Measurements from ENCODE around the gene KIF23. TPM values are rescaled to one million over a fixed set of nuclear protein-coding genes. Genes with fewer than 3 reads are reported as not detected.
"Not testable (repeated sequence)": the region's sequence is repeated elsewhere in the genome, so short reads cannot be mapped to it uniquely, and the experiment has no call there.

The KIF23 gene
- total and polyA plus RNA-seq, 7 experiments from 2014 or later = 0.30 to 39.4 (median 0.72) TPM; not detected in 3

- Mint-ChIP-seq H3K36me3 (peaks cover 0 to 33% (median 0%) of the 10 kb centered on the region in 5 donors), H3K4me3 (no peak overlapping the region), H3K27ac (no peak overlapping the region), H3K4me1 (peaks cover 0 to 2% (median 0%) of the 10 kb centered on the region in 7 donors), H3K27me3 (no peaks in the 10 kb centered on the region), H3K9me3 (peaks cover 0 to 1% (median 0%) of the 10 kb centered on the region in 11 donors)
- no peak overlapping the region for H3K27ac ChIP-seq (ENCODE audit: low read depth, low read length)
- CTCF ChIA-PET = interaction anchor here (0.9 kb wide), 1 partner anchor 25 kb away, joined by 3 read pairs; no protein-coding TSS in a partner anchor
- POLR2A ChIA-PET = interaction anchor here (1.0 kb wide), 1 partner anchor 15 kb away, joined by 3 read pairs; no protein-coding TSS in a partner anchor
- DNase-seq = no peak
- intact Hi-C loops (cut with micrococcal nuclease) = no loop called here
- H3K36me3 ChIP-seq (ENCODE audit: control insufficient read depth in 2 of 3, insufficient read depth in 3 of 3, low read length in 3 of 3) = no peaks in the 10 kb centered on the region
- no peaks in the 10 kb centered on the region for H3K9me3 ChIP-seq (ENCODE audit: control insufficient read depth in 2 of 3, low read length in 3 of 3)
- no peak for ATAC-seq
- no peak overlapping the region for H3K4me3 ChIP-seq (ENCODE audit: low read length)
- no peaks in the 10 kb centered on the region for H3K4me1 ChIP-seq (ENCODE audit: control insufficient read depth in 2 of 2, insufficient read depth in 2 of 2, low read length in 2 of 2)
- no peaks in the 10 kb centered on the region for H3K27me3 ChIP-seq (ENCODE audit: control insufficient read depth in 2 of 2, insufficient read depth in 2 of 2, low read length in 2 of 2)
These were observed 22.8 kb downstream of the KIF23 start for GRCh38 chr15:69436951-69437350.

- ChIA-PET POLR2A (interaction anchor here (0.8 to 1.0 kb wide), 2 partner anchors 12 to 13 kb away, joined by 3 to 4 read pairs; partner anchors contain the start of gene RPLP1), CTCF (interaction anchor here (1.2 kb wide), 1 partner anchor 23 kb away, joined by 3 read pairs; no protein-coding TSS in a partner anchor)
- Mint-ChIP-seq H3K36me3 (peaks cover 0 to 26% (median 0%) of the 10 kb centered on the region in 5 donors), H3K27me3 (no peaks in the 10 kb centered on the region), H3K27ac (no peak overlapping the region), H3K4me3 (no peak overlapping the region), H3K9me3 (peaks cover 0 to 1% (median 0%) of the 10 kb centered on the region in 11 donors), H3K4me1 (peaks cover 0 to 21% (median 0%) of the 10 kb centered on the region in 7 donors)
- H3K9me3 ChIP-seq (ENCODE audit: control insufficient read depth in 2 of 3, low read length in 3 of 3) = no peaks in the 10 kb centered on the region
- DNase-seq (no peak), ATAC-seq (no peak)
- no peaks in the 10 kb centered on the region for H3K36me3 ChIP-seq (ENCODE audit: control insufficient read depth in 2 of 3, insufficient read depth in 3 of 3, low read length in 3 of 3)
- H3K4me1 ChIP-seq (ENCODE audit: control insufficient read depth in 2 of 2, insufficient read depth in 2 of 2, low read length in 2 of 2) = no peaks in the 10 kb centered on the region
- intact Hi-C loops (cut with micrococcal nuclease) = no loop called here
- H3K4me3 ChIP-seq (ENCODE audit: low read length) = no peak overlapping the region
- no peak overlapping the region for H3K27ac ChIP-seq (ENCODE audit: low read depth, low read length)
- H3K27me3 ChIP-seq (ENCODE audit: control insufficient read depth in 2 of 2, insufficient read depth in 2 of 2, low read length in 2 of 2) = no peaks in the 10 kb centered on the region
These were observed 25.5 kb downstream of the KIF23 start for GRCh38 chr15:69439623-69440022.

GRCh38 chr15:69443032-69443611, 29.0 kb downstream of the KIF23 start:
- no peaks in the 10 kb centered on the region for H3K36me3 ChIP-seq (ENCODE audit: control insufficient read depth in 2 of 3, insufficient read depth in 3 of 3, low read length in 3 of 3)
- no peak overlapping the region for H3K27ac ChIP-seq (ENCODE audit: low read depth, low read length)
- ChIA-PET POLR2A (interaction anchor here (0.8 to 3.2 kb wide), 3 partner anchors 9 to 34 kb away, joined by 3 to 27 read pairs (median 4); partner anchors contain the start of gene RPLP1), CTCF (no interaction called here)
- H3K27ac Mint-ChIP-seq = peak overlapping the region in 2 of 9 donors; percentile 43 to 82
- intact Hi-C loops (cut with micrococcal nuclease) = loop anchor here in 1 of 2 donors (1.0 kb wide), 1 partner anchor 9 kb away; the partner anchor contains the start of gene RPLP1
- H3K27me3 ChIP-seq (ENCODE audit: control insufficient read depth in 2 of 2, insufficient read depth in 2 of 2, low read length in 2 of 2) = no peaks in the 10 kb centered on the region
- peaks cover 0 to 19% (median 0%) of the 10 kb centered on the region in 5 donors for H3K36me3 Mint-ChIP-seq
- H3K4me3 Mint-ChIP-seq = peak overlapping the region in 1 of 10 donors; percentile 71
- no peak for DNase-seq
- peaks cover 0 to 1% (median 0%) of the 10 kb centered on the region in 11 donors for H3K9me3 Mint-ChIP-seq
- H3K4me1 Mint-ChIP-seq = peaks cover 0 to 19% (median 0%) of the 10 kb centered on the region in 7 donors
- no peaks in the 10 kb centered on the region for H3K4me1 ChIP-seq (ENCODE audit: control insufficient read depth in 2 of 2, insufficient read depth in 2 of 2, low read length in 2 of 2)
- ATAC-seq = peak; percentile 20
- H3K9me3 ChIP-seq (ENCODE audit: control insufficient read depth in 2 of 3, low read length in 3 of 3) = no peaks in the 10 kb centered on the region
- H3K27me3 Mint-ChIP-seq = no peaks in the 10 kb centered on the region
- H3K4me3 ChIP-seq (ENCODE audit: low read length) = no peak overlapping the region

GRCh38 chr15:69444686-69445085, 30.5 kb downstream of the KIF23 start:
- Histone ChIP-seq H3K27me3 (ENCODE audit: control insufficient read depth in 2 of 2, insufficient read depth in 2 of 2, low read length in 2 of 2) (no peaks in the 10 kb centered on the region), H3K4me3 (ENCODE audit: low read length) (no peak overlapping the region), H3K9me3 (ENCODE audit: control insufficient read depth in 2 of 3, low read length in 3 of 3) (no peaks in the 10 kb centered on the region), H3K4me1 (ENCODE audit: control insufficient read depth in 2 of 2, insufficient read depth in 2 of 2, low read length in 2 of 2) (no peaks in the 10 kb centered on the region), H3K27ac (ENCODE audit: low read depth, low read length) (no peak overlapping the region), H3K36me3 (ENCODE audit: control insufficient read depth in 2 of 3, insufficient read depth in 3 of 3, low read length in 3 of 3) (no peaks in the 10 kb centered on the region)
- POLR2A ChIA-PET = interaction anchor here (1.4 kb wide), 1 partner anchor 9 kb away, joined by 4 read pairs; no protein-coding TSS in a partner anchor
- Mint-ChIP-seq H3K27me3 (no peaks in the 10 kb centered on the region), H3K4me1 (peaks cover 0 to 19% (median 0%) of the 10 kb centered on the region in 7 donors), H3K9me3 (peaks cover 0 to 1% (median 0%) of the 10 kb centered on the region in 11 donors), H3K4me3 (no peak overlapping the region), H3K27ac (no peak overlapping the region), H3K36me3 (peaks cover 0 to 13% (median 0%) of the 10 kb centered on the region in 5 donors)
- ATAC-seq = no peak
- no peak for DNase-seq
- intact Hi-C loops (cut with micrococcal nuclease) = no loop called here
- CTCF ChIA-PET = no interaction called here

DNA sequence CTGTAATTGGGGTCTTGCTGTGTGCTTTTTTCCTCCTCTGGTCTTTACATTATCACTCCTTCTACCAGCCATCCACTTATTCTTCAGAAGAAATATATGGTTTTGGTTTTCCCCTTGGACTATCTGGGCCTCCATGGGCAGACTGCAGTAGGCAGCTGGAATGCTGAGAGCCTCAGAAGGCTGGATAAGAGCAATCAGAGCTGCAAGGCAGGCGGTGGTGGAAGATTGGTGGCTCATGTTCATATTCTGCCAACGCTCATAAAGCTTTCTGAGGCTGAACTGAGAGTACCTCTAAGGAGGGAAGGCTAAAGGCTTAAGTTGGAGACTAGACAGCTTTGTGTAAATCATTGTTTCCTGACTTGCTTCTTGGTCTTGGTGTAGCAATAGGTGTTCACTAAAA, 32.8 kb downstream of the KIF23 start:
- no peak overlapping the region for H3K4me3 ChIP-seq (ENCODE audit: low read length)
- Mint-ChIP-seq H3K4me1 (peaks cover 0 to 22% (median 5%) of the 10 kb centered on the region in 7 donors), H3K27ac (no peak overlapping the region), H3K27me3 (no peaks in the 10 kb centered on the region), H3K9me3 (no peaks in the 10 kb centered on the region), H3K36me3 (peaks cover 0 to 11% (median 0%) of the 10 kb centered on the region in 5 donors), H3K4me3 (no peak overlapping the region)
- H3K9me3 ChIP-seq (ENCODE audit: control insufficient read depth in 2 of 3, low read length in 3 of 3) = no peaks in the 10 kb centered on the region
- no peak for ATAC-seq
- no peaks in the 10 kb centered on the region for H3K27me3 ChIP-seq (ENCODE audit: control insufficient read depth in 2 of 2, insufficient read depth in 2 of 2, low read length in 2 of 2)
- no peaks in the 10 kb centered on the region for H3K36me3 ChIP-seq (ENCODE audit: control insufficient read depth in 2 of 3, insufficient read depth in 3 of 3, low read length in 3 of 3)
- no peak for DNase-seq
- no peak overlapping the region for H3K27ac ChIP-seq (ENCODE audit: low read depth, low read length)
- peaks cover 0 to 8% of the 10 kb centered on the region in 2 donors for H3K4me1 ChIP-seq (ENCODE audit: control insufficient read depth in 2 of 2, insufficient read depth in 2 of 2, low read length in 2 of 2)
- ChIA-PET POLR2A (no interaction called here), CTCF (no interaction called here)
- intact Hi-C loops (cut with micrococcal nuclease) = no loop called here

- H3K27ac ChIP-seq (ENCODE audit: low read depth, low read length); H3K9me3 ChIP-seq (ENCODE audit: control insufficient read depth in 2 of 3, low read length in 3 of 3); DNase-seq; H3K27me3 ChIP-seq (ENCODE audit: control insufficient read depth in 2 of 2, insufficient read depth in 2 of 2, low read length in 2 of 2); ATAC-seq; H3K9me3 Mint-ChIP-seq; CTCF ChIA-PET; H3K4me3 ChIP-seq (ENCODE audit: low read length); H3K27me3 Mint-ChIP-seq: not testable (repeated sequence)
- peaks cover 21 to 33% (median 29%) of the 10 kb centered on the region in 7 donors for H3K4me1 Mint-ChIP-seq
- POLR2A ChIA-PET = interaction anchor here (0.6 kb wide), 1 partner anchor 1050 kb away, joined by 4 read pairs; no protein-coding TSS in a partner anchor
- peaks cover 0 to 30% (median 14%) of the 10 kb centered on the region in 5 donors for H3K36me3 Mint-ChIP-seq
- peak overlapping the region in 1 of 10 donors; percentile 56 for H3K4me3 Mint-ChIP-seq
- intact Hi-C loops (cut with micrococcal nuclease) = loop anchor here in 1 of 2 donors (5.0 kb wide), 1 partner anchor 307 kb away; no protein-coding TSS in a partner anchor
- Histone ChIP-seq H3K36me3 (ENCODE audit: control insufficient read depth in 2 of 3, insufficient read depth in 3 of 3, low read length in 3 of 3) (peaks cover 0 to 12% (median 0%) of the 10 kb centered on the region in 3 experiments), H3K4me1 (ENCODE audit: control insufficient read depth in 2 of 2, insufficient read depth in 2 of 2, low read length in 2 of 2) (peaks cover 14 to 30% of the 10 kb centered on the region in 2 donors)
- H3K27ac Mint-ChIP-seq = peak overlapping the region in 1 of 9 donors; percentile 23
These were observed 36.1 kb downstream of the KIF23 start for GRCh38 chr15:69450221-69450620.

Data from naive thymus-derived CD4-positive, alpha-beta T cell (primary cell).